Hypothalamus (tissue), 51 donors: Measurements from ENCODE around the gene CEP128.

Experiments used
- DNase-seq, 51 donors: peaks; one replicate each; lab custom pipeline; 2025; lab: John Stamatoyannopoulos, UW

CEP128 gene

GRCh38 chr14:80496090-80496489 lies 445.4 kb downstream of the CEP128 start:
- DNase-seq: no peak

- DNase-seq: no peak
These were observed 446.8 kb downstream of the CEP128 start for GRCh38 chr14:80494769-80495168.

- DNase-seq: no peak
These were observed 447.9 kb downstream of the CEP128 start for GRCh38 chr14:80493620-80494019.

GRCh38 chr14:80491650-80492049 lies 449.9 kb downstream of the CEP128 start:
- DNase-seq: no peak

- peak in 18 of 51 donors; percentile 0 to 21 (median 3) for DNase-seq
These were observed 450.4 kb downstream of the CEP128 start for GRCh38 chr14:80491131-80491530.

- DNase-seq: no peak
These were observed 452.0 kb downstream of the CEP128 start for GRCh38 chr14:80489513-80489912.

- no peak for DNase-seq
These were observed 455.8 kb downstream of the CEP128 start for GRCh38 chr14:80485764-80486163.

- no peak for DNase-seq
These were observed 458.2 kb downstream of the CEP128 start for GRCh38 chr14:80483331-80483730.

- DNase-seq: no peak
These were observed 464.0 kb downstream of the CEP128 start for GRCh38 chr14:80477388-80478160.

- DNase-seq: no peak
These were observed 466.5 kb downstream of the CEP128 start for GRCh38 chr14:80475074-80475473.

GRCh38 chr14:80468331-80469122 lies 473.0 kb downstream of the CEP128 start:
- no peak for DNase-seq

- no peak for DNase-seq
These were observed 475.9 kb downstream of the CEP128 start for GRCh38 chr14:80465546-80466220.

GRCh38 chr14:80464531-80465149 lies 476.9 kb downstream of the CEP128 start:
- no peak for DNase-seq

GRCh38 chr14:80456209-80456608 lies 485.3 kb downstream of the CEP128 start:
- no peak for DNase-seq

GRCh38 chr14:80455031-80455430 lies 486.5 kb downstream of the CEP128 start:
- DNase-seq: no peak

- no peak for DNase-seq
These were observed 493.3 kb downstream of the CEP128 start for GRCh38 chr14:80448267-80448666.

- DNase-seq: no peak
These were observed 494.1 kb downstream of the CEP128 start for GRCh38 chr14:80447392-80447791.
